Measurements from ENCODE around the gene LPP. TPM values are rescaled to one million over a fixed set of nuclear protein-coding genes. Genes with fewer than 3 reads are reported as not detected.
A peak's percentile ranks its signal among the peaks of the same experiment; 100 is the strongest.

Gene LPP
- polyA plus RNA-seq, 3 donors = 14.1 to 23.2 (median 15.3) TPM

DNA sequence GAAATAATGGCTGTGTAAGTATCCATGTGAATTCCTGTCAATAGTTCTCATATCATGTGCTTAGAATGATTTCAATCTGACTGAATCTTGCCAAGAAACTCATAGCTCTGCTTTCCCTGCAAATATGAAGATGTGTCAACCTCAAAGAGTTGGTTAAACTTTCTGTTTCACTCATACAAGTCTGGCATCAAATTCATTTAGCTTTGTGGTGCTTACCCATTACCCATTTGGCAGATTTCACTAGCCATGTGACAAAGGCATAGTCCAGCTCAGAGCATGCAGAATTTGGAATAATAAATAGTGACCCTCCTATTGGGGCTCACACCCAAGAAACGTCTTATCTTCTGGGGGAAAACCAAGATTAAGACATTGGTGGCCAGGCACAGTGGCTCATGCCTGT, 761.2 kb downstream of the LPP start:
- Histone ChIP-seq H3K27ac (ENCODE audit: low read depth in 1 of 2, low read length in 2 of 2) (peak overlapping the region in 1 of 2 donors; percentile 80), H3K4me3 (replicated peaks in 1 of 3; ENCODE audit: low read depth in 2 of 3, low read length in 3 of 3) (no peak overlapping the region), H2AFZ (ENCODE audit: insufficient read depth, low read depth, low read length, poor library complexity, severe bottlenecking) (no peak overlapping the region), H4K20me1 (ENCODE audit: insufficient read depth, low read length) (no peaks in the 10 kb centered on the region), H3K27me3 (ENCODE audit: control insufficient read depth in 2 of 2, insufficient read depth in 2 of 2, low read length in 2 of 2) (no peaks in the 10 kb centered on the region), H3K36me3 (replicated peaks in 1 of 2; ENCODE audit: control insufficient read depth in 1 of 2, insufficient read depth in 2 of 2, low read length in 2 of 2) (no peaks in the 10 kb centered on the region), H3K79me2 (ENCODE audit: insufficient read depth, low read length) (no peaks in the 10 kb centered on the region), H3K9ac (ENCODE audit: insufficient read depth, low read length, poor library complexity, severe bottlenecking) (no peak overlapping the region), H3K4me2 (replicated peaks; ENCODE audit: extremely low read depth, low read length, poor library complexity, severe bottlenecking) (no peak overlapping the region), H3K4me1 (ENCODE audit: control insufficient read depth in 1 of 2, insufficient read depth in 2 of 2, low read length in 2 of 2) (peaks cover 52% of the 10 kb centered on the region in 2 donors), H3K9me3 (replicated peaks in 1 of 2; ENCODE audit: control insufficient read depth in 1 of 2, insufficient read depth in 1 of 2, low read length in 2 of 2) (peaks cover under 1 to 2% of the 10 kb centered on the region in 2 donors)
- H3K27me3 Mint-ChIP-seq (ENCODE audit: low read depth in 3 of 3) = peaks cover 0 to 2% (median 0%) of the 10 kb centered on the region in 3 donors
- peak overlapping the region; percentile 25 to 97 (median 87) for H3K27ac Mint-ChIP-seq
- intact Hi-C loops (cut with micrococcal nuclease) = loop anchor here in 1 of 2 donors (10.0 kb wide), 1 partner anchor 70 kb away; no protein-coding TSS in a partner anchor
- peaks cover 2 to 3% of the 10 kb centered on the region in 2 donors for H3K36me3 Mint-ChIP-seq
- no CpG with 5 or more reads among the region's 1 CpG for WGBS (ENCODE audit: insufficient coverage)
- TF ChIP-seq, protein P1, sequence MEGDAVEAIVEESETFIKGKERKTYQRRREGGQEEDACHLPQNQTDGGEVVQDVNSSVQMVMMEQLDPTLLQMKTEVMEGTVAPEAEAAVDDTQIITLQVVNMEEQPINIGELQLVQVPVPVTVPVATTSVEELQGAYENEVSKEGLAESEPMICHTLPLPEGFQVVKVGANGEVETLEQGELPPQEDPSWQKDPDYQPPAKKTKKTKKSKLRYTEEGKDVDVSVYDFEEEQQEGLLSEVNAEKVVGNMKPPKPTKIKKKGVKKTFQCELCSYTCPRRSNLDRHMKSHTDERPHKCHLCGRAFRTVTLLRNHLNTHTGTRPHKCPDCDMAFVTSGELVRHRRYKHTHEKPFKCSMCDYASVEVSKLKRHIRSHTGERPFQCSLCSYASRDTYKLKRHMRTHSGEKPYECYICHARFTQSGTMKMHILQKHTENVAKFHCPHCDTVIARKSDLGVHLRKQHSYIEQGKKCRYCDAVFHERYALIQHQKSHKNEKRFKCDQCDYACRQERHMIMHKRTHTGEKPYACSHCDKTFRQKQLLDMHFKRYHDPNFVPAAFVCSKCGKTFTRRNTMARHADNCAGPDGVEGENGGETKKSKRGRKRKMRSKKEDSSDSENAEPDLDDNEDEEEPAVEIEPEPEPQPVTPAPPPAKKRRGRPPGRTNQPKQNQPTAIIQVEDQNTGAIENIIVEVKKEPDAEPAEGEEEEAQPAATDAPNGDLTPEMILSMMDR (IDR thresholded peaks at IDR 0.05) = no peak
- peaks cover 2 to 4% (median 3%) of the 10 kb centered on the region in 7 donors for H3K9me3 Mint-ChIP-seq
- H3K4me3 Mint-ChIP-seq = no peak overlapping the region
- peak in 1 of 3 donors; percentile 26 for DNase-seq
- peaks cover 55% of the 10 kb centered on the region for H3K4me1 Mint-ChIP-seq

DNA sequence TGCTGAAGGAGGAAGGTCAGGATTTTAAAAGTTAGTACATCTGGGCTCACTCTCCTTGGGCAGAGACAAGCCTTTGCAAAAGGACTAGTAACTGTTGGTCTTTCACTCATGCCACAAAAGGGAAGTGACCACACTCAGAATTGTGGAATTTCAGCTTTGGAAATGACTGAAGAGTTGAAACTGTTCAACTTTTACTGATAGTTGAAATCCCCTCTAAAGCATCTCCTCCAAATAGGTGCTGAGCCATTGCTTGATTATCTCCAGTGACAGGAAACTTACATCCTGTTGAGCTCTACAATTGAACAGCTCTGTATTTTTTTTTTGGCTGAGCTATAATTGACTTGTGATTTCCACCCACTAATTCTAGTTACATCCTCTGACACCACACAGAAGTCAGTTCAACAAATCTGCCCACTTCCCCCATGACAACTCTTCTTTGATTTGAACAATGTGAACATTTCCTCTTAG, 763.0 kb downstream of the LPP start:
- peaks cover 55% of the 10 kb centered on the region for H3K4me1 Mint-ChIP-seq
- Histone ChIP-seq H3K4me3 (replicated peaks in 1 of 3; ENCODE audit: low read depth in 2 of 3, low read length in 3 of 3) (peak overlapping the region in 1 of 3 experiments; percentile 43), H3K27ac (ENCODE audit: low read depth in 1 of 2, low read length in 2 of 2) (peak overlapping the region; percentile 74 to 80), H3K4me1 (ENCODE audit: control insufficient read depth in 1 of 2, insufficient read depth in 2 of 2, low read length in 2 of 2) (peaks cover 52% of the 10 kb centered on the region in 2 donors), H2AFZ (ENCODE audit: insufficient read depth, low read depth, low read length, poor library complexity, severe bottlenecking) (no peak overlapping the region), H3K4me2 (replicated peaks; ENCODE audit: extremely low read depth, low read length, poor library complexity, severe bottlenecking) (peak overlapping the region; percentile 54), H3K79me2 (ENCODE audit: insufficient read depth, low read length) (no peaks in the 10 kb centered on the region), H3K36me3 (replicated peaks in 1 of 2; ENCODE audit: control insufficient read depth in 1 of 2, insufficient read depth in 2 of 2, low read length in 2 of 2) (no peaks in the 10 kb centered on the region), H3K27me3 (ENCODE audit: control insufficient read depth in 2 of 2, insufficient read depth in 2 of 2, low read length in 2 of 2) (no peaks in the 10 kb centered on the region), H3K9me3 (replicated peaks in 1 of 2; ENCODE audit: control insufficient read depth in 1 of 2, insufficient read depth in 1 of 2, low read length in 2 of 2) (peaks cover 7 to 10% of the 10 kb centered on the region in 2 donors), H4K20me1 (ENCODE audit: insufficient read depth, low read length) (no peaks in the 10 kb centered on the region), H3K9ac (ENCODE audit: insufficient read depth, low read length, poor library complexity, severe bottlenecking) (peak overlapping the region; percentile 17)
- H3K27me3 Mint-ChIP-seq (ENCODE audit: low read depth in 3 of 3) = no peaks in the 10 kb centered on the region
- TF ChIP-seq, protein P1 (IDR thresholded peaks at IDR 0.05) = no peak
- peak; percentile 53 to 69 (median 58) for DNase-seq
- peaks cover 5 to 6% of the 10 kb centered on the region in 2 donors for H3K36me3 Mint-ChIP-seq
- intact Hi-C loops (cut with micrococcal nuclease) = loop anchor here in 1 of 2 donors (10.0 kb wide), 1 partner anchor 72 kb away; no protein-coding TSS in a partner anchor
- peak overlapping the region; percentile 82 to 97 (median 93) for H3K27ac Mint-ChIP-seq
- H3K4me3 Mint-ChIP-seq = peak overlapping the region in 1 of 2 donors; percentile 62
- H3K9me3 Mint-ChIP-seq = peaks cover 6 to 11% (median 10%) of the 10 kb centered on the region in 7 donors

Measured in CD14-positive monocyte (primary cell).